GM20000 (cell line): Measurements from ENCODE around the gene DDIT4L.

Experiments
- DNase-seq: peaks from one replicate; pipeline ENCODE4 v3.0.0; 2012; ENCODE audit warnings: low spot score
- TF ChIP-seq, protein P1 (sequence below): IDR thresholded peaks from 2 replicates; pipeline ENCODE4 v1.5.1; 2012; ENCODE audit warnings: mild to moderate bottlenecking, control low read depth; ENCODE audit errors: extremely low read depth, missing control alignments

The DDIT4L gene

DNA sequence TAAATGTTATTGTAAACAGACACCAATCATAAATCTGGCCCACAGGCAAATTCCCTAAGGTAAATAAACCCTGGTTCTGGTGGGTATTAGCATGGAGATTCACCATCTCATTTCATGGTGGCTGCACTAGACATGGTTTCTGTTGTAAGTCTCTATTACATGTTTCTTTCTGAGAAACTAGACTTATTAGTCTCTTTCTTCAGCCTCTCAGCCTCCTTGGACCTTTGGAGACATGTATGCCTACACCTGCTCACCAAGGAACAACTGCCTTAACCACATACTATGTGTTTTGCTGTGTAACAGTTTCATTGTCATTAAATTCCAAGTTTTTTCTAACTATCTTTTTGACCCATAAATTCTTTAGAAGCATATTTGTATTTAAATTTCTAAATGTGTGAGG is 13.1 kb downstream of the DDIT4L start:
- no peak for DNase-seq
- TF ChIP-seq, protein P1, sequence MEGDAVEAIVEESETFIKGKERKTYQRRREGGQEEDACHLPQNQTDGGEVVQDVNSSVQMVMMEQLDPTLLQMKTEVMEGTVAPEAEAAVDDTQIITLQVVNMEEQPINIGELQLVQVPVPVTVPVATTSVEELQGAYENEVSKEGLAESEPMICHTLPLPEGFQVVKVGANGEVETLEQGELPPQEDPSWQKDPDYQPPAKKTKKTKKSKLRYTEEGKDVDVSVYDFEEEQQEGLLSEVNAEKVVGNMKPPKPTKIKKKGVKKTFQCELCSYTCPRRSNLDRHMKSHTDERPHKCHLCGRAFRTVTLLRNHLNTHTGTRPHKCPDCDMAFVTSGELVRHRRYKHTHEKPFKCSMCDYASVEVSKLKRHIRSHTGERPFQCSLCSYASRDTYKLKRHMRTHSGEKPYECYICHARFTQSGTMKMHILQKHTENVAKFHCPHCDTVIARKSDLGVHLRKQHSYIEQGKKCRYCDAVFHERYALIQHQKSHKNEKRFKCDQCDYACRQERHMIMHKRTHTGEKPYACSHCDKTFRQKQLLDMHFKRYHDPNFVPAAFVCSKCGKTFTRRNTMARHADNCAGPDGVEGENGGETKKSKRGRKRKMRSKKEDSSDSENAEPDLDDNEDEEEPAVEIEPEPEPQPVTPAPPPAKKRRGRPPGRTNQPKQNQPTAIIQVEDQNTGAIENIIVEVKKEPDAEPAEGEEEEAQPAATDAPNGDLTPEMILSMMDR = no peak

DNA sequence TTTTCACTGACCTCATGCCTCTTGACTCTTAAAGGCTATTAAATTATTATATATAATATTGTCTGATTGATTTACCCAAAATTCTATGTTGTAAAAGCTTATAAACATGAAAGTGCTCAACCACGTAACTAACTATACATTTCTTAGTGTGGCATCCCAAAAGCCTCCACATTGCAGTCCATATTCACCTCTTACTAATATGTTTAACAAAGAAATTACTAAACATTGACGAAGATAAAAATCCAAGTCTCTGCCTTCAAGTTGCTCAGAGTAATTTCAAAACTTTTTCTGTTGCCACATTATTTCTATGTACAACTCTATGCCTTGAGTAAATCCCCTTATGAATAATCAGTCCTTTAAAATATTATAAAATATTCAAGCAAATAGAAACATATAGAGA is 14.4 kb downstream of the DDIT4L start:
- TF ChIP-seq, protein P1 = no peak
- no peak for DNase-seq

DNA sequence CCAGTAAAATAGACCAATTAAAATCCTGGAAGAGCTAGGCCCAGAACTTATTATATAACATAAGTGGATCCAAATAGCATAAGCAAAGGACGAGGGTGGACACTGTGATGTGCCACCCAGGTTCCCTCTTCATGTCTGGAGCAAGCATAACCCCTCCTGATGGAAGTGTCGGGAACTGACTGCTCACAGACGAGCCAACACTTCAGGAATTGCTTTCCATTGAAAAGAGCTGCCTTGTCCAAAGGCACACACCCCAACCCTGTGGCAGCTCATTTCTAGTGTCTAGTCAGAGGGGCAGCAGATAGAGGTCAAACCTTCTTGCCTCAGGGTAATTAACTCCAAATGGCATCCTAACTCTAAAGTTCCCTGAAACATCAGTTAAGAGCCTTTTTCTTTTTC is 15.3 kb downstream of the DDIT4L start:
- DNase-seq = no peak
- TF ChIP-seq, protein P1 = no peak

DNA sequence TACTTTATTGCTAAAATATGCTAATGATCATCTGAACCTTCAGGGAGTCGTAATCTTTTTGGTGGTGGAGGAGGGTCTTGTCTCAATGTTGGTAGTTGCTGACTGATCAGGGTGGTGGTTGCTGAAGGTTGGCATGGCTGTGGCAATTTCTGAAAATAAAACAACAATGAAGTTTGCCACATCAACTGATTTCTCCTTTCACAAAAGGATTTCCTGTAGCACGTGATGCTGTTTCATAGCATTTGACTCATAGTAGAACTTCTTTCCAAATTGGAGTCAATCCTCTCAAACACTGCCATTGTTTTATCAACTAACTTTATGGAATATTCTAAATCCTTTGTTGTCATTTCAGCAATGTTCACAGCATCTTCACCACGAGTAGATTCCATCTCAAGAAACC is 19.3 kb downstream of the DDIT4L start:
- DNase-seq = no peak
- TF ChIP-seq, protein P1 = no peak

DNA sequence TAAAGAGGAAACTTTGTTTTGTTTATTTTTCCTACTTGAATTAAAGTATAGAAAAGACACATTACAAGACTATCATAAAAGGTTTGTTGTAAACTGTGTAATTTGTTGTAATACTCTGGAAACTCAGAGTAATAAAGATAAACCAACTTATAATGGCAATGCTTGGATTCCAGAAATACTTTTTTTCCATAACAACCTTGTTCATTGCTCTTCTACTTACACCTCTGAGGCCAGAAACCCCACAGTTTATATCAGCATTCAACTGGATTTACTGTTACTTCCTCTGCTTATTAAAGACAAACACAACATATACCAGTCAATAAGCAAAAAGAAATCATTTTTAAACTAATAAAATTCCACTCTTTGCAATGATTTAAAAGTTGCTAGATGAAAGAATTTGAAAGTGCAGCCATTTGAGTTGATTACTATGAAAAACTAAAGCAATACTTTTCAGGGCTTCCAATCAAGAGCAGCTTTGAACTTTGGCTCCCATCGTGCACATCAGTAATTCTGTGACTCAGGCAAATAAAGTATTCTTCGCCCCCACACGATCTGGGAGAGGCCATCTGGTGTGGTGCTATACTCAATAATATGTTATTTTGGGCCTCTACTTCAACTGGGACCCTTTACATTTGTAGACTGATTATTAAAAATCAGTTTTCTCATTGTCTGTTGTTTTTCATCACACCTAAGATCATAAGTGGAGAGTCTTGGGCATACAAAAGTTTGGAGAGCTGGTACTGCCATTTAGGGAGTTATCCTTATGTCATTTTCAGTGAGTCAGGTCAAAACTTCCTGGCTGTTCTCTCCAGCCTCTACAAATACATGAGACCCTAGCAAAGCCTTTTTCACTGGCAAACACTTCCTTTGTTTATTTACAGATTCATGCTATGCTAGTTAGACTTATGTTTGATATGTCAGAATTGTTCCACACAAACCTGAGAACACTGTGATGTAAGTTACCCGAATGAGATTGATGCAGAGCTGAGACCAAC is 20.5 kb downstream of the DDIT4L start:
- DNase-seq = no peak

DNA sequence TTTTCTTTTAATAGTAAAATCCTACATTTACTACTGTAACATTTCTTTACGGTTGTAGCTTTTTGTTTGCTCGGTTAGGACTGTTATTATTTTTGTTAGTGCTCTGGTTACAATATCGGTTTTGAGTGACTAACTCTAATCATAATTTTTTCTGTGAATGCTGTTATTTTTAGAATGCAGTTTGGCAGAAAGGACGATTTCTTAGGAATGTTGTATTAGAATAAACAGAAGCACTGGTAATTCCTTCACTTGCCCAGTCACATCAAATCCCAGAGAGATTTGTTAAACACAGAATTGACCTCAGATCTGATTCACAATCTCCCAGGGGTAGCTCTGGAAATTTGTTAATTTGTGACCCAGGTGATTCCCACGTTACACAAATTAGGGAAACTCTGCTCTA is 21.7 kb downstream of the DDIT4L start:
- no peak for DNase-seq
- TF ChIP-seq, protein P1 = no peak

More for the DNA sequence above, 20.5 kb downstream of the DDIT4L start:
- TF ChIP-seq, protein P1 = no peak

DNA sequence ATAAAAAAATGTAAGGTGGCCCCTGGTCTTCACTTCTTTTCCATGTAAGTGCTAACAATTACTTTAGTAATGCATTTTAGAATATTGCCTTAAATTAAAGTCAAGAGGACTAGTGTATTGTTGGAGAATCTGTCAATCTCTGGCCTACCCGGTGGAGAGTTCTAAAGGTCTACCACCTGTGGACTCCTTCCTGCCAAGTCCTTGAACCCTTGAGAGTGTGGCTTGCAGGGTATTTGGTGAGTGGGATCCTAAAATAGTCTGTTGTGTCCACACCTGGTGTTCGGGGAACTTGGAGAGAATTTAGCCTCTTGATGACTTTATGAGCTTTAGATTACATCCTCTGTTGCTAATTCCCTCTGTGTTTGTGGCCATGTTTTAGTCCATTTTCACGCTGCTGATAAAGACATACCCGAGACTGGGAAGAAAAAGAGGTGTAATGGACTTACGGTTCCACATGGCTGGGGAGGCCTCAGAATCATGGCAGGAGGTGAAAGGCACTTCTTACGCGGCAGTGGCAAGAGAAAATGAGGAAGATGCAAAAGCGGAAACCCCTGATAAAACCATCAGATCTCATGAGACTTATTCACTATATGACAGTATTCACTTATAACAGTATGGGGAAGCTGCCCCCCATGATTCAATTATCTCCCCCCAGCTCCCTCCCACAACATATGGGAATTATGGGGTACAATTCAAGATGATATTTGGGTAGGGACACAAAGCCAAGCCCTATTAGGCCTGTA is 23.8 kb downstream of the DDIT4L start:
- DNase-seq = no peak

More for the DNA sequence above, 23.8 kb downstream of the DDIT4L start:
- TF ChIP-seq, protein P1 = no peak
